ENCODE data around the gene PTPRB. TPM values are rescaled to one million over a fixed set of nuclear protein-coding genes. Genes with fewer than 3 reads are reported as not detected.
A peak's percentile ranks its signal among the peaks of the same experiment; 100 is the strongest.

Gene PTPRB
- total RNA-seq, 6 experiments from 2014 or later = 12.7 to 35.9 (median 16.9) TPM

- TF ChIP-seq, protein P1, sequence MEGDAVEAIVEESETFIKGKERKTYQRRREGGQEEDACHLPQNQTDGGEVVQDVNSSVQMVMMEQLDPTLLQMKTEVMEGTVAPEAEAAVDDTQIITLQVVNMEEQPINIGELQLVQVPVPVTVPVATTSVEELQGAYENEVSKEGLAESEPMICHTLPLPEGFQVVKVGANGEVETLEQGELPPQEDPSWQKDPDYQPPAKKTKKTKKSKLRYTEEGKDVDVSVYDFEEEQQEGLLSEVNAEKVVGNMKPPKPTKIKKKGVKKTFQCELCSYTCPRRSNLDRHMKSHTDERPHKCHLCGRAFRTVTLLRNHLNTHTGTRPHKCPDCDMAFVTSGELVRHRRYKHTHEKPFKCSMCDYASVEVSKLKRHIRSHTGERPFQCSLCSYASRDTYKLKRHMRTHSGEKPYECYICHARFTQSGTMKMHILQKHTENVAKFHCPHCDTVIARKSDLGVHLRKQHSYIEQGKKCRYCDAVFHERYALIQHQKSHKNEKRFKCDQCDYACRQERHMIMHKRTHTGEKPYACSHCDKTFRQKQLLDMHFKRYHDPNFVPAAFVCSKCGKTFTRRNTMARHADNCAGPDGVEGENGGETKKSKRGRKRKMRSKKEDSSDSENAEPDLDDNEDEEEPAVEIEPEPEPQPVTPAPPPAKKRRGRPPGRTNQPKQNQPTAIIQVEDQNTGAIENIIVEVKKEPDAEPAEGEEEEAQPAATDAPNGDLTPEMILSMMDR (IDR thresholded peaks at IDR 0.05) = no peak
- TF ChIP-seq POLR2A (IDR thresholded peaks at IDR 0.05) = no peak
- intact Hi-C loops (cut with DNase I) = no loop called here
- H3K27me3 ChIP-seq = no peaks in the 10 kb centered on the region
- WGBS (ENCODE audit: insufficient coverage, low coverage, low lambda C conversion rate, missing lambda C conversion rate) = 17% methylated on average over 1 of the region's 1 CpG
- ATAC-seq (no peak), DNase-seq (no peak)
- no peaks in the 10 kb centered on the region for H3K4me1 ChIP-seq
- H3K9me3 ChIP-seq = no peaks in the 10 kb centered on the region
- H3K4me3 ChIP-seq = no peak overlapping the region
- H3K36me3 ChIP-seq = no peaks in the 10 kb centered on the region
- H3K27ac ChIP-seq = peak overlapping the region in 1 of 3 donors; percentile 74
Measured at GRCh38 chr12:70646850-70647249, 9.6 kb upstream of the PTPRB start.

DNA sequence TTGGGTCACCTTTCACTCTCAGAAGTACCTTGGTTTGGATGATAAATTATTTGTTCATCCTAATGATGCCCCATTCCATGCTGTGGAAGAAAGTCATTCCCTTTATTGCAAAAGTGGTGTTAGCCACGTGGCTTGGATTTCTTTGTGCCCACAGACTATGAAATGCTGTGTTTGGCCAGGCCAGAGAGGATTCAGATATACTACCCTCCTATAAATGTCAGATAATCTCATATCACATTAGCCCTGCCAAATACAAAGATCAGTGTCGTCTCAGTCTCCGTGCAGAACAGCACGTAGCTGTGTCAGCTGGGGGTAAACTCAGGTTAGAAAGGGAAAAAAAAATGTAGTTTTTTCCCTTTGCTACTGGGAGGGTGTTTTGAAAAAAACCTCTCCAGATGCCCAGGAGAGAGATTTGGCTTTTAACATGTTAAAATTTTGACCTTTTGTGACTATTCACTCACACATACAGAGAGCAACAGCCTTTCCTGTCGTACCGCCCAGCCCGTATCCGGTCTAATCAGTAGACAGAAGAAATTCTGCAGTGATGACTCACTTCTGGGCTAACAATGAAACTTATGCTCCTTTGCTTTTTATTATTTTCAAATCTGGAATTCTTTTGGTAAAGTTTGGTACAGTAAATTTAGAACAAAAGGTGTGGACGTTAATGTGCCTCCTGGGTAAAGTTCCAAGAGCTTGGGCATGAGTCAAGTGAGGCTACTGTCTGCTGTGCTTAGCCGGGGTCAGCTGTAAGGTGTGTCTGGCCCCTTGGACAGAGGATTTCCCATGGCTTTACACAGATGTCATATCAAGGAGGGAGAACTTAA is 8.5 kb upstream of the PTPRB start:
- TF ChIP-seq POLR2A (IDR thresholded peaks at IDR 0.05) = no peak
- TF ChIP-seq, protein P1 (IDR thresholded peaks at IDR 0.05) = no peak
- intact Hi-C loops (cut with DNase I) = no loop called here
- no peaks in the 10 kb centered on the region for H3K27me3 ChIP-seq
- no peaks in the 10 kb centered on the region for H3K36me3 ChIP-seq
- no peaks in the 10 kb centered on the region for H3K9me3 ChIP-seq
- peak; percentile 78 to 91 (median 88) for ATAC-seq
- H3K4me3 ChIP-seq = no peak overlapping the region
- H3K27ac ChIP-seq = peak overlapping the region; percentile 2 to 74 (median 26)
- 32% methylated on average over 10 of the region's 10 CpGs for WGBS (ENCODE audit: insufficient coverage, low coverage, low lambda C conversion rate, missing lambda C conversion rate)
- peak in 2 of 3 donors; percentile 57 to 58 for DNase-seq
- no peaks in the 10 kb centered on the region for H3K4me1 ChIP-seq

GRCh38 chr12:70644861-70645260 is 7.6 kb upstream of the PTPRB start:
- Histone ChIP-seq H3K27ac (peak overlapping the region in 2 of 3 donors; percentile 2 to 41), H3K27me3 (no peaks in the 10 kb centered on the region), H3K36me3 (no peaks in the 10 kb centered on the region), H3K4me1 (no peaks in the 10 kb centered on the region), H3K4me3 (no peak overlapping the region), H3K9me3 (no peaks in the 10 kb centered on the region)
- ATAC-seq (no peak), DNase-seq (no peak)
- TF ChIP-seq, protein P1 (IDR thresholded peaks at IDR 0.05) = no peak
- TF ChIP-seq POLR2A (IDR thresholded peaks at IDR 0.05) = no peak
- 70% methylated on average over 2 of the region's 2 CpGs for WGBS (ENCODE audit: insufficient coverage, low coverage, low lambda C conversion rate, missing lambda C conversion rate)
- intact Hi-C loops (cut with DNase I) = no loop called here

DNA sequence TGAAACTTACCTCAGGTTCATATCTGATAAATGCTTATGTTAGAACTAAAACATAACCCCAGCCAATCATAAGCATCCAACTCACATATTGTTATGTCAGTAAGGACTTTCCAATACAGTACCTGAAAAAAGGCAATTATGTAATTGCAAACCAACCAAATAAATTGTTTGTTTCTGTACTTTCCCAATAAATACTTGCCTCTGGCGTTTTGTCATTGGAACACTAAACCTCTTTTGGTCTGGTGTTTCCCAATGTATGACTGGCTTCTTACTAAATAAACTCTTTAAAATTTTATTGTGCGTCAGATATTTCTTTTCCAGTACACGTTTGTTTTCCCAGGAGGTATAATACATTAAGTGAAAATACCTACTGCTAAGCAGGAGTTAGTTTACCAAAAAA is 6.7 kb upstream of the PTPRB start:
- intact Hi-C loops (cut with DNase I) = no loop called here
- Histone ChIP-seq H3K9me3 (no peaks in the 10 kb centered on the region), H3K36me3 (no peaks in the 10 kb centered on the region), H3K27ac (no peak overlapping the region), H3K4me3 (no peak overlapping the region), H3K27me3 (no peaks in the 10 kb centered on the region), H3K4me1 (no peaks in the 10 kb centered on the region)
- DNase-seq (no peak), ATAC-seq (no peak)
- WGBS (ENCODE audit: insufficient coverage, low coverage, low lambda C conversion rate, missing lambda C conversion rate) = 35% methylated on average over 3 of the region's 3 CpGs
- TF ChIP-seq POLR2A (IDR thresholded peaks at IDR 0.05) = no peak
- TF ChIP-seq, protein P1 (IDR thresholded peaks at IDR 0.05) = no peak
